Activated CD4-positive, alpha-beta memory T cell treated with anti-CD3 and anti-CD28 coated beads for 36 hours (primary cell): ENCODE results near the gene RAB10. TPM values are rescaled to one million over a fixed set of nuclear protein-coding genes. Genes with fewer than 3 reads are reported as not detected.
"Not testable (repeated sequence)": the region's sequence is repeated elsewhere in the genome, so short reads cannot be mapped to it uniquely, and the experiment has no call there.

Source experiments
- CTCF ChIA-PET: fragments of 350-600 bp; sonication (Branson Sonifier 250); formaldehyde crosslinking; loops from one replicate; lab custom pipeline; 2021; ENCODE audit warnings: antibody characterized with exemption, inconsistent platforms; lab: Charles Lee
- POLR2A ChIA-PET: fragments of 350-600 bp; sonication (Branson Sonifier 250); formaldehyde crosslinking; loops from one replicate; lab custom pipeline; 2021; ENCODE audit warnings: antibody characterized with exemption; lab: Charles Lee
- DNase-seq: peaks from one replicate; pipeline ENCODE4 v3.0.0-alpha.2; 2020
- H3K27ac Mint-ChIP-seq: one replicate; pipeline ENCODE4 v1.8.0; 2021; ENCODE audit warnings: mixed read lengths
- H3K27me3 Mint-ChIP-seq: one replicate; pipeline ENCODE4 v1.8.0; 2021; ENCODE audit warnings: mixed read lengths
- H3K36me3 Mint-ChIP-seq: one replicate; pipeline ENCODE4 v1.8.0; 2021; ENCODE audit warnings: mixed read lengths
- H3K4me1 Mint-ChIP-seq: one replicate; pipeline ENCODE4 v1.8.0; 2021; ENCODE audit warnings: low read depth, mixed read lengths
- H3K4me3 Mint-ChIP-seq: one replicate; pipeline ENCODE4 v1.8.0; 2021; ENCODE audit warnings: mild to moderate bottlenecking, mixed read lengths
- H3K9me3 Mint-ChIP-seq: one replicate; pipeline ENCODE4 v1.8.0; 2021; ENCODE audit warnings: mixed read lengths
- intact Hi-C: fragments of 100-400 bp; cut with micrococcal nuclease; formaldehyde crosslinking; loops from one replicate; pipeline ENCODE4 v1.15.1; 2023
- total RNA-seq, 2 experiments: library from RNA; stranded (reverse); gene quantifications; one replicate each; pipeline ENCODE4 v1.2.3, GENCODE V29; 2021

The RAB10 gene
- 100 to 1,000 TPM; 110 to 119 TPM for total RNA-seq

GRCh38 chr2:26033818-26034636 lies at the start of gene RAB10:
Gene RAB10, plus strand, starts transcription at chr2:26034084. Its CDS starts 525 bp downstream, at chr2:26034609.
- intact Hi-C loops = loop anchor here (1.0 to 10.0 kb wide), 7 partner anchors 10 to 359 kb away; partner anchors contain the start of genes ASXL2, DTNB, HADHA and HADHB
- H3K36me3 Mint-ChIP-seq = peaks cover 15% of the 10 kb centered on the region
- CTCF ChIA-PET = interaction anchor here (0.6 to 2.5 kb wide), 12 partner anchors 29 to 151 kb away, joined by 3 to 18 read pairs (median 4); no protein-coding TSS in a partner anchor
- peak within 1 kb of the TSS; percentile 91 for H3K27ac Mint-ChIP-seq
- peak within 1 kb of the TSS; percentile 96 for H3K4me3 Mint-ChIP-seq
- no peaks in the 10 kb centered on the region for H3K9me3 Mint-ChIP-seq
- POLR2A ChIA-PET = interaction anchor here (0.6 to 2.8 kb wide), 12 partner anchors 9 to 361 kb away, joined by 3 to 13 read pairs (median 4); partner anchors contain the start of genes ADGRF3, ASXL2 and DTNB
- no peaks in the 10 kb centered on the region for H3K27me3 Mint-ChIP-seq
- peaks cover 24% of the 10 kb centered on the region for H3K4me1 Mint-ChIP-seq
- peak; percentile 100 for DNase-seq

- Mint-ChIP-seq H3K27me3 (no peaks in the 10 kb centered on the region), H3K27ac (no peak overlapping the region), H3K9me3 (no peaks in the 10 kb centered on the region), H3K36me3 (no peaks in the 10 kb centered on the region), H3K4me1 (peaks cover 2% of the 10 kb centered on the region), H3K4me3 (no peak overlapping the region)
- ChIA-PET POLR2A (no interaction called here), CTCF (interaction anchor here (1.0 to 1.6 kb wide), 3 partner anchors 37 to 196 kb away, joined by 3 to 7 read pairs (median 3); no protein-coding TSS in a partner anchor)
- no peak for DNase-seq
- intact Hi-C loops = loop anchor here (10.0 kb wide), 1 partner anchor 113 kb away; the partner anchor contains the start of gene ASXL2
Observed at GRCh38 chr2:25988134-25988533, 45.8 kb upstream of the RAB10 start.

GRCh38 chr2:25989154-25989553 lies 44.7 kb upstream of the RAB10 start:
- Mint-ChIP-seq H3K36me3 (no peaks in the 10 kb centered on the region), H3K27me3 (no peaks in the 10 kb centered on the region), H3K9me3 (no peaks in the 10 kb centered on the region), H3K27ac (no peak overlapping the region), H3K4me3 (no peak overlapping the region), H3K4me1 (peaks cover 2% of the 10 kb centered on the region)
- DNase-seq = no peak
- intact Hi-C loops = loop anchor here (10.0 kb wide), 1 partner anchor 114 kb away; the partner anchor contains the start of gene ASXL2
- POLR2A ChIA-PET = no interaction called here
- CTCF ChIA-PET = interaction anchor here (1.0 to 1.6 kb wide), 3 partner anchors 38 to 195 kb away, joined by 3 to 7 read pairs (median 4); no protein-coding TSS in a partner anchor

- ChIA-PET POLR2A (interaction anchor here (1.0 kb wide), 2 partner anchors 77 to 100 kb away, joined by 3 read pairs; no protein-coding TSS in a partner anchor), CTCF (interaction anchor here (0.6 to 3.8 kb wide), 34 partner anchors 8 to 385 kb away, joined by 3 to 90 read pairs (median 4); partner anchors contain the start of genes HADHB, KIF3C and RAB10)
- no peak overlapping the region for H3K4me3 Mint-ChIP-seq
- no peak for DNase-seq
- no peak overlapping the region for H3K27ac Mint-ChIP-seq
- H3K4me1 Mint-ChIP-seq = peaks cover 2% of the 10 kb centered on the region
- intact Hi-C loops = loop anchor here (1.0 to 2.0 kb wide), 3 partner anchors 41 to 153 kb away; partner anchors contain the start of gene RAB10
- no peaks in the 10 kb centered on the region for H3K27me3 Mint-ChIP-seq
- no peaks in the 10 kb centered on the region for H3K9me3 Mint-ChIP-seq
- no peaks in the 10 kb centered on the region for H3K36me3 Mint-ChIP-seq
Observed at GRCh38 chr2:25991965-25992364, 41.9 kb upstream of the RAB10 start.

GRCh38 chr2:25992556-25992955 lies 41.3 kb upstream of the RAB10 start:
- H3K4me3 Mint-ChIP-seq = no peak overlapping the region
- ChIA-PET CTCF (interaction anchor here (0.6 to 3.8 kb wide), 2 partner anchors 40 to 152 kb away, joined by 3 to 90 read pairs; no protein-coding TSS in a partner anchor), POLR2A (no interaction called here)
- no peak for DNase-seq
- H3K9me3 Mint-ChIP-seq = no peaks in the 10 kb centered on the region
- peaks cover 2% of the 10 kb centered on the region for H3K4me1 Mint-ChIP-seq
- H3K27me3 Mint-ChIP-seq = no peaks in the 10 kb centered on the region
- H3K27ac Mint-ChIP-seq = no peak overlapping the region
- intact Hi-C loops = no loop called here
- H3K36me3 Mint-ChIP-seq = no peaks in the 10 kb centered on the region

GRCh38 chr2:25993049-25993448 lies 40.8 kb upstream of the RAB10 start:
- no peaks in the 10 kb centered on the region for H3K9me3 Mint-ChIP-seq
- H3K4me3 Mint-ChIP-seq = no peak overlapping the region
- intact Hi-C loops = no loop called here
- CTCF ChIA-PET = interaction anchor here (0.6 to 3.8 kb wide), 2 partner anchors 40 to 152 kb away, joined by 3 to 90 read pairs; no protein-coding TSS in a partner anchor
- no peaks in the 10 kb centered on the region for H3K27me3 Mint-ChIP-seq
- H3K36me3 Mint-ChIP-seq = no peaks in the 10 kb centered on the region
- peaks cover 2% of the 10 kb centered on the region for H3K4me1 Mint-ChIP-seq
- POLR2A ChIA-PET = no interaction called here
- no peak overlapping the region for H3K27ac Mint-ChIP-seq
- no peak for DNase-seq

GRCh38 chr2:25994509-25994908 lies 39.4 kb upstream of the RAB10 start:
- Mint-ChIP-seq H3K27ac (no peak overlapping the region), H3K4me1 (peaks cover 2% of the 10 kb centered on the region), H3K36me3 (no peaks in the 10 kb centered on the region), H3K9me3 (no peaks in the 10 kb centered on the region), H3K4me3 (no peak overlapping the region), H3K27me3 (peaks cover 1% of the 10 kb centered on the region)
- no peak for DNase-seq
- intact Hi-C loops = no loop called here
- POLR2A ChIA-PET = no interaction called here
- CTCF ChIA-PET = interaction anchor here (1.2 to 1.3 kb wide), 2 partner anchors 151 to 190 kb away, joined by 3 to 5 read pairs; no protein-coding TSS in a partner anchor

GRCh38 chr2:25996844-25997243 lies 37.0 kb upstream of the RAB10 start:
- H3K36me3 Mint-ChIP-seq = no peaks in the 10 kb centered on the region
- intact Hi-C loops = no loop called here

DNA sequence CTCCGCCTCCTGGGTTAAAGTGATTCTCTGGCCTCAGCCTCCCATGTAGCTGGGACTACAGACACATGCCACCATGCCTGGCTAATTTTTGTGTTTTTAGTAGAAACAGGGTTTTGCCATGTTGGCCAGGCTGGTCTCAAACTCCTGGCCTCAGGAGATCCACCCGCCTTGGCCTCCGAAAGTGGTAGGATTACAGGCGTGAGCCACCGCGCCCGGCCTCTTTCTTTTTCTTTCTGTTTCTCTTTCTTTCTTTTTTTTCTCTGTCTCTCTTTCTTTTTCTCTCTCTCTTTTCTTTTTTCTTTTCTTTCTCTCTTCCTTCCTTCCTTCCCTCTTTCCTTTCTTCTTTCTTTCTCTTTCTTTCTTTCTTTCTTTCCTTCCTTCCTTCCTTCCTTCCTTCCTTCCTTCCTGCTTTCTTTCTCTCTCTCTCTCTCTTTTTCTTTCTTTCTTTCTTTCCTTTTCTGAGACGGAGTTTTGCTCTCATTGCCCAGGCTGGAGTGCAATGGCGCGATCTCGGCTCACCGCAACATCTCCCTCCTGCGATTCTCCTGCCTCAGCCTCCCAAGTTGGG lies 35.0 kb upstream of the RAB10 start:
- H3K4me1 Mint-ChIP-seq, POLR2A ChIA-PET, intact Hi-C loops, DNase-seq, H3K27ac Mint-ChIP-seq, H3K27me3 Mint-ChIP-seq, H3K4me3 Mint-ChIP-seq, H3K9me3 Mint-ChIP-seq, H3K36me3 Mint-ChIP-seq: not testable (repeated sequence)
- CTCF ChIA-PET = interaction anchor here (1.6 to 1.9 kb wide), 2 partner anchors 89 to 186 kb away, joined by 3 to 5 read pairs; no protein-coding TSS in a partner anchor

More at GRCh38 chr2:25996844-25997243, 37.0 kb upstream of the RAB10 start:
- Mint-ChIP-seq H3K27me3 (peaks cover 3% of the 10 kb centered on the region), H3K4me3 (no peak overlapping the region), H3K27ac (no peak overlapping the region), H3K4me1 (peaks cover 2% of the 10 kb centered on the region), H3K9me3 (no peaks in the 10 kb centered on the region)
- DNase-seq = no peak
- POLR2A ChIA-PET = no interaction called here
- CTCF ChIA-PET = no interaction called here

GRCh38 chr2:25999406-25999805 lies 34.5 kb upstream of the RAB10 start:
- CTCF ChIA-PET = interaction anchor here (1.3 to 1.9 kb wide), 3 partner anchors 8 to 185 kb away, joined by 3 to 5 read pairs (median 3); no protein-coding TSS in a partner anchor
- intact Hi-C loops, DNase-seq, H3K27ac Mint-ChIP-seq, H3K27me3 Mint-ChIP-seq, H3K36me3 Mint-ChIP-seq, H3K4me1 Mint-ChIP-seq, H3K4me3 Mint-ChIP-seq, H3K9me3 Mint-ChIP-seq, POLR2A ChIA-PET: not testable (repeated sequence)

GRCh38 chr2:26000561-26001082 lies 33.3 kb upstream of the RAB10 start:
- ChIA-PET POLR2A (no interaction called here), CTCF (interaction anchor here (1.3 to 1.9 kb wide), 3 partner anchors 9 to 184 kb away, joined by 3 to 5 read pairs (median 3); no protein-coding TSS in a partner anchor)
- Mint-ChIP-seq H3K9me3 (no peaks in the 10 kb centered on the region), H3K27me3 (peaks cover 3% of the 10 kb centered on the region), H3K4me3 (no peak overlapping the region), H3K36me3 (no peaks in the 10 kb centered on the region), H3K4me1 (no peaks in the 10 kb centered on the region), H3K27ac (no peak overlapping the region)
- intact Hi-C loops = no loop called here
- DNase-seq = no peak
